Measurements from ENCODE around the gene CREB3L2. TPM values are rescaled to one million over a fixed set of nuclear protein-coding genes. Genes with fewer than 3 reads are reported as not detected.

Gene CREB3L2
- total and polyA plus RNA-seq, 2 of the 13 experiments (the other 11 are each of a cell fraction or from before 2014, with no cell fraction given): 22.1 to 41.1 TPM

DNA sequence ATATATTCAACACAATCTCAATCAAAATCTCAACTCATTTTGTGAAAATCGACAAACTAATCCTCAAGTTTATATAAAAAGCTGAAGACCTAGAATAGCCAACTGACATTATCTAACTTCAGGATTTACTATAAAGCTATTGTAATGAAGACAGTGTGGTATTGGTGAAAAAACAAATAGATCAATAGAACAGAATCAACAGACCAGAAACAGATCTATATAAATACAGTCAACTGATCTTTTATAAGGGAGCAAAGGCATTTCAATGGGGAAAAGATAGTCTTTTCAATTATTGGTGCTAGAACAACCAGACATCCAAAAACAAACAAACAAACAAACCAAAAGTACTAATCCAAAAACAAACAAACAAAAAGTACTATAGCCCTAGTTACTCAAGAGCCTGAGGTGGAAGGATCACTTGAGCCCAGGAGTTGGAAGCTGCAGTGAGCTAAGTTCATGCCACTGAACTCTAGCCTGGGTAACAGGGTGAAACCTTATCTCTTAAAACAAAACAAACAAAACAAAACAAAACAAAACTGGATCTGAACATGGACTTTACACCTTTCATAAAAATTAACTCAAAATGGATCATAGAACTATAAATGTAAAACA, 47.7 kb upstream of the CREB3L2 start (continued):
- TF ChIP-seq, protein P1, sequence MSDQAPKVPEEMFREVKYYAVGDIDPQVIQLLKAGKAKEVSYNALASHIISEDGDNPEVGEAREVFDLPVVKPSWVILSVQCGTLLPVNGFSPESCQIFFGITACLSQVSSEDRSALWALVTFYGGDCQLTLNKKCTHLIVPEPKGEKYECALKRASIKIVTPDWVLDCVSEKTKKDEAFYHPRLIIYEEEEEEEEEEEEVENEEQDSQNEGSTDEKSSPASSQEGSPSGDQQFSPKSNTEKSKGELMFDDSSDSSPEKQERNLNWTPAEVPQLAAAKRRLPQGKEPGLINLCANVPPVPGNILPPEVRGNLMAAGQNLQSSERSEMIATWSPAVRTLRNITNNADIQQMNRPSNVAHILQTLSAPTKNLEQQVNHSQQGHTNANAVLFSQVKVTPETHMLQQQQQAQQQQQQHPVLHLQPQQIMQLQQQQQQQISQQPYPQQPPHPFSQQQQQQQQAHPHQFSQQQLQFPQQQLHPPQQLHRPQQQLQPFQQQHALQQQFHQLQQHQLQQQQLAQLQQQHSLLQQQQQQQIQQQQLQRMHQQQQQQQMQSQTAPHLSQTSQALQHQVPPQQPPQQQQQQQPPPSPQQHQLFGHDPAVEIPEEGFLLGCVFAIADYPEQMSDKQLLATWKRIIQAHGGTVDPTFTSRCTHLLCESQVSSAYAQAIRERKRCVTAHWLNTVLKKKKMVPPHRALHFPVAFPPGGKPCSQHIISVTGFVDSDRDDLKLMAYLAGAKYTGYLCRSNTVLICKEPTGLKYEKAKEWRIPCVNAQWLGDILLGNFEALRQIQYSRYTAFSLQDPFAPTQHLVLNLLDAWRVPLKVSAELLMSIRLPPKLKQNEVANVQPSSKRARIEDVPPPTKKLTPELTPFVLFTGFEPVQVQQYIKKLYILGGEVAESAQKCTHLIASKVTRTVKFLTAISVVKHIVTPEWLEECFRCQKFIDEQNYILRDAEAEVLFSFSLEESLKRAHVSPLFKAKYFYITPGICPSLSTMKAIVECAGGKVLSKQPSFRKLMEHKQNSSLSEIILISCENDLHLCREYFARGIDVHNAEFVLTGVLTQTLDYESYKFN (CRISPR knock-in tag; conservative IDR thresholded peaks at IDR 0.05): peak; percentile 97
- peak; percentile 58; the same call in 1 of the 2 replicates for TF ChIP-seq CREM (IDR thresholded peaks at IDR 0.05)
- TF ChIP-seq CREM (CRISPR knock-in tag; IDR thresholded peaks at IDR 0.05): no peak

GRCh38 chr7:138047907-138048306, 46.0 kb upstream of the CREB3L2 start:
- Histone ChIP-seq H3K4me3 (replicated peaks in 1 of 3; ENCODE audit: insufficient read depth in 1 of 3, low read depth in 2 of 3, low read length in 3 of 3) (no peak overlapping the region), H3K9me3 (ENCODE audit: low read length) (no peaks in the 10 kb centered on the region), H3K27me3 (ENCODE audit: control insufficient read depth in 1 of 2, insufficient read depth in 2 of 2, low read length in 2 of 2) (no peaks in the 10 kb centered on the region), H3K36me3 (replicated peaks in 1 of 2; ENCODE audit: control insufficient read depth in 1 of 2, insufficient read depth in 2 of 2, low read length in 2 of 2) (no peaks in the 10 kb centered on the region), H4K20me1 (ENCODE audit: insufficient read depth, low read length) (no peaks in the 10 kb centered on the region), H2AFZ (ENCODE audit: low read length) (no peak overlapping the region), H3K9ac (ENCODE audit: insufficient read depth, low read depth, low read length) (no peak overlapping the region), H3K79me2 (ENCODE audit: insufficient read depth, low read length) (no peaks in the 10 kb centered on the region), H3K4me2 (ENCODE audit: low read depth, low read length) (no peak overlapping the region), H3K4me1 (ENCODE audit: insufficient read depth, low read length) (peaks cover 48% of the 10 kb centered on the region), H3K27ac (ENCODE audit: extremely low read length, insufficient read depth, low read length) (no peak overlapping the region)
- DNase-seq (ENCODE audit: low spot score): no peak
- FAIRE-seq: no peak
- 97% methylated on average over 3 of the region's 3 CpGs for WGBS (ENCODE audit: low lambda C conversion rate)
- TF ChIP-seq SIN3B (IDR thresholded peaks at IDR 0.05; ENCODE audit: low read length): no peak
- TF ChIP-seq KDM5A (IDR thresholded peaks at IDR 0.05; ENCODE audit: borderline replicate concordance, low read length): no peak
- TF ChIP-seq HIVEP1 (CRISPR knock-in tag; IDR thresholded peaks at IDR 0.05): no peak
- no peak for TF ChIP-seq FOXA3 (CRISPR knock-in tag; IDR thresholded peaks at IDR 0.05)
- TF ChIP-seq ZNF17 (CRISPR knock-in tag; IDR thresholded peaks at IDR 0.05): no peak
- TF ChIP-seq, protein P2, sequence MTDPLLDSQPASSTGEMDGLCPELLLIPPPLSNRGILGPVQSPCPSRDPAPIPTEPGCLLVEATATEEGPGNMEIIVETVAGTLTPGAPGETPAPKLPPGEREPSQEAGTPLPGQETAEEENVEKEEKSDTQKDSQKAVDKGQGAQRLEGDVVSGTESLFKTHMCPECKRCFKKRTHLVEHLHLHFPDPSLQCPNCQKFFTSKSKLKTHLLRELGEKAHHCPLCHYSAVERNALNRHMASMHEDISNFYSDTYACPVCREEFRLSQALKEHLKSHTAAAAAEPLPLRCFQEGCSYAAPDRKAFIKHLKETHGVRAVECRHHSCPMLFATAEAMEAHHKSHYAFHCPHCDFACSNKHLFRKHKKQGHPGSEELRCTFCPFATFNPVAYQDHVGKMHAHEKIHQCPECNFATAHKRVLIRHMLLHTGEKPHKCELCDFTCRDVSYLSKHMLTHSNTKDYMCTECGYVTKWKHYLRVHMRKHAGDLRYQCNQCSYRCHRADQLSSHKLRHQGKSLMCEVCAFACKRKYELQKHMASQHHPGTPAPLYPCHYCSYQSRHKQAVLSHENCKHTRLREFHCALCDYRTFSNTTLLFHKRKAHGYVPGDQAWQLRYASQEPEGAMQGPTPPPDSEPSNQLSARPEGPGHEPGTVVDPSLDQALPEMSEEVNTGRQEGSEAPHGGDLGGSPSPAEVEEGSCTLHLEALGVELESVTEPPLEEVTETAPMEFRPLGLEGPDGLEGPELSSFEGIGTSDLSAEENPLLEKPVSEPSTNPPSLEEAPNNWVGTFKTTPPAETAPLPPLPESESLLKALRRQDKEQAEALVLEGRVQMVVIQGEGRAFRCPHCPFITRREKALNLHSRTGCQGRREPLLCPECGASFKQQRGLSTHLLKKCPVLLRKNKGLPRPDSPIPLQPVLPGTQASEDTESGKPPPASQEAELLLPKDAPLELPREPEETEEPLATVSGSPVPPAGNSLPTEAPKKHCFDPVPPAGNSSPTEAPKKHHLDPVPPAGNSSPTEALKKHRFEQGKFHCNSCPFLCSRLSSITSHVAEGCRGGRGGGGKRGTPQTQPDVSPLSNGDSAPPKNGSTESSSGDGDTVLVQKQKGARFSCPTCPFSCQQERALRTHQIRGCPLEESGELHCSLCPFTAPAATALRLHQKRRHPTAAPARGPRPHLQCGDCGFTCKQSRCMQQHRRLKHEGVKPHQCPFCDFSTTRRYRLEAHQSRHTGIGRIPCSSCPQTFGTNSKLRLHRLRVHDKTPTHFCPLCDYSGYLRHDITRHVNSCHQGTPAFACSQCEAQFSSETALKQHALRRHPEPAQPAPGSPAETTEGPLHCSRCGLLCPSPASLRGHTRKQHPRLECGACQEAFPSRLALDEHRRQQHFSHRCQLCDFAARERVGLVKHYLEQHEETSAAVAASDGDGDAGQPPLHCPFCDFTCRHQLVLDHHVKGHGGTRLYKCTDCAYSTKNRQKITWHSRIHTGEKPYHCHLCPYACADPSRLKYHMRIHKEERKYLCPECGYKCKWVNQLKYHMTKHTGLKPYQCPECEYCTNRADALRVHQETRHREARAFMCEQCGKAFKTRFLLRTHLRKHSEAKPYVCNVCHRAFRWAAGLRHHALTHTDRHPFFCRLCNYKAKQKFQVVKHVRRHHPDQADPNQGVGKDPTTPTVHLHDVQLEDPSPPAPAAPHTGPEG (CRISPR knock-in tag; IDR thresholded peaks at IDR 0.05): no peak
- TF ChIP-seq CENPBD1 (CRISPR knock-in tag; IDR thresholded peaks at IDR 0.05; ENCODE audit: borderline replicate concordance, low read depth): no peak
- no peak for TF ChIP-seq ZBTB38 (CRISPR knock-in tag; IDR thresholded peaks at IDR 0.05)
- BruUV-seq (replicated peaks): no TSS peak
- CTCF ChIA-PET (ENCODE audit: low intra/inter-chr PET ratio, low total read pairs): no interaction called here
- intact Hi-C loops (cut with micrococcal nuclease; ENCODE audit: unreplicated experiment): no loop called here
- ATAC-seq: no peak
- in situ Hi-C loops (cut with HindIII; ENCODE audit: extremely low pct_ligation_motif_present, low pct_unique_long_range_greater_than_20kb): no loop called here
- POLR2A ChIA-PET: no interaction called here
